Stimulated activated CD4-positive, alpha-beta T cell treated with anti-CD3 and anti-CD28 coated beads, Interleukin-12 subunit alpha, Interleukin-12 subunit beta, amount 100 ng/mL, for 24 hours (primary cell): ENCODE data around the gene SUGP2.

Experiments
- DNase-seq, 2 experiments: peaks; one replicate each; pipeline ENCODE4 v3.0.0-alpha.2; 2020; ENCODE audit warnings: low read depth in 2 of 2

The SUGP2 gene

GRCh38 chr19:19033426-19034203, at the start of gene SUGP2, which contains the start of gene ARMC6:
Gene SUGP2 (minus strand): TSS chr19:19033517. CDS start chr19:19031071, 2,446 bp downstream.
Gene ARMC6 (plus strand): TSS chr19:19033603. CDS start chr19:19034210, 607 bp downstream.
- DNase-seq = peak; percentile 78 to 80

DNA sequence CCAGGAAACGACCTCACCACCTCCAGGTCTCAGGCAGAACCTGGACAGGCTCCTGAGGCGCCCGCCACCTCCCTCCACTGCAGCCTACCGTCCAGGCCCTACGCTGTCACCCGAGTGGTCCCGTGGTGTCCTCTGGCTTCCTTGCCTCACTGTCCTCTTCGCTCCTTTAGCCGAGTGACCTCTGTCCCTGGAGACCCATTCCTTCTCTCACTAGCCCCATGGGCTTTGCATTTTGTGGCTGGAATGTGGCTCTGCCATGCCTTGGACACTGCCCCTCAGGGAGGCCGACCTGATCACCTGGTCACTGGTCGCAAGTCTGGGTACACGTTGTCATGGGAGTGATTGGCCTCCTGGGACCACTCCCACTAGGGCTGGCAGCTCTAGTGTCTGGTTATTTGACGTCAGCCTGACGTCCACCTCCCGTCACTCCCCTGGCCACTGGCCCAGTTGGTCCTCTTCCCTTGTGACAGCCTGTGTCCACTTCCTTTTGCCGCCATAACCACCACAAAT, 48.4 kb upstream of the SUGP2 start:
- no peak for DNase-seq

- no peak for DNase-seq
Observed at GRCh38 chr19:19079571-19079970, 46.3 kb upstream of the SUGP2 start.

GRCh38 chr19:19078801-19079200, 45.5 kb upstream of the SUGP2 start:
- DNase-seq = no peak

- no peak for DNase-seq
Observed at GRCh38 chr19:19077103-19077502, 43.8 kb upstream of the SUGP2 start.

DNA sequence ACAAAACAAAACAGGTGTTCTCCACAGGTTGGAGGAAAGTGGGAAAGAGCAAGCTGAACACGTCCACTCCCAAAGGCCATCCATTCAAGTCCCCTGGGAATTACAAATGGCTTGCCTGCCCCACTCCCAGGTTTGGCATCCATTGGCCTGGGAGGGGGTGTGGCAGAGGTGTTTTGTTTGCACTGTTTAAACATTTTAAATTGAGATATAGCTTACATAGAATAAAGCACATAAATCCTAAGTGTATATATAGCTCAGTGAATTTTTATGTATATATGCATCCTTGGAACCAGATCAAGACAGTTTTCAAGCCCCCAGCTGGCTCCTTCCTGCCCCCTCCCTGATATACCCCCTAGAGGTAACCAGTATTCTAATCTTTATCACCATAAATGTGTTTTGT, 43.2 kb upstream of the SUGP2 start:
- no peak for DNase-seq

- DNase-seq = no peak
Observed at GRCh38 chr19:19075126-19075525, 41.8 kb upstream of the SUGP2 start.

- no peak for DNase-seq
Observed at GRCh38 chr19:19074196-19074882, 41.0 kb upstream of the SUGP2 start.

- no peak for DNase-seq
Observed at GRCh38 chr19:19071897-19072296, 38.6 kb upstream of the SUGP2 start.

GRCh38 chr19:19068659-19069654, 35.6 kb upstream of the SUGP2 start:
- DNase-seq = no peak

- DNase-seq = no peak
Observed at GRCh38 chr19:19067276-19068072, 34.2 kb upstream of the SUGP2 start.

- peak; percentile 15 to 24 for DNase-seq
Observed at GRCh38 chr19:19064811-19065745, 31.8 kb upstream of the SUGP2 start.

- DNase-seq = no peak
Observed at GRCh38 chr19:19064098-19064722, 30.9 kb upstream of the SUGP2 start.

GRCh38 chr19:19063183-19064097, 30.1 kb upstream of the SUGP2 start, which contains the start of gene SLC25A42:
Gene SLC25A42 (plus strand): TSS chr19:19063994. CDS start chr19:19096125, 32,131 bp downstream.
- peak; percentile 98 to 99 for DNase-seq

DNA sequence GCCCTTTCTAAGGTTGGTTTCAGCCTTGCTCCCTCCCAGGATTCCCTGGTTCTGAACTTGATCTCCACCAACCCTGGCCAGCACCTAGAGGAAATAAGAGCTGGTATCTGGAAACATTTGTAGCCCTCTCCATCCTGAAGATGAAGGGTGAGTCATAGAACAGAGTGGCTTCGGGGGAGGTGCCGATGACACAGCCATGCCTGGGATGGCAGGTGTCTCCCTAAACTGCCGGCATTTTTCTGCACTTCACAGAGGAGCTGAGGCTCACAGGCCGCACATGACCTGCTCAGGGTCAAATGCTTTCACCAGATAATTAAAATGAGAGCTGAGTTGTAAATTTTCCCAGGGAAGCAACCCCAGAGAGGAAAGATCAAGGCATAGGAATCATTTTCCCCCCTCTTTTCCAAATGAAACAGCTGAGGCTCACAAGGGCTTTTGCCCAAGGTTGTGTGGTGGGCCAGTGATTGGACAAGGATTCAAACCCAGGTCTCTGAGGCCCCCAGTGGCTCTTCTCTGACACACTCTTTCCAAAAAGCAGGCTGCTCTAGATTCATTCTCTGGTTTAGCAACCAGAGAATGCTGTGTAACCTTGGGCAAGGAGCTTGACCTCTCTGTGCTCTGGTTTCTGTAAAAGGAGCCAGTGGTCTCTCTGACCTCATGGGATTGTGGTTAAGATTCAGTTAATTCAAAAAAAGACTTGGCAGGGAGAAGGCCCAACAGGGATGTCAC, 29.3 kb upstream of the SUGP2 start:
- peak in 1 of 2 experiments; percentile 22 for DNase-seq

GRCh38 chr19:19061506-19061905, 28.2 kb upstream of the SUGP2 start:
- DNase-seq = no peak
